Measurements from ENCODE around the gene GALNS. TPM values are rescaled to one million over a fixed set of nuclear protein-coding genes. Genes with fewer than 3 reads are reported as not detected.

GALNS gene
- polyA plus RNA-seq, 1 donor from 2014 or later = 32.3 TPM

Other genes starting within 250 kb of the GALNS start
- not detected for gene IL17C, start 218.4 kb downstream of the GALNS start, polyA plus RNA-seq (ENCODE audit: insufficient read depth, low read depth, low replicate concordance)
- 83.9 TPM for gene CYBA, start 205.9 kb downstream of the GALNS start, polyA plus RNA-seq (ENCODE audit: insufficient read depth, low read depth, low replicate concordance)
- 63.6 TPM for gene MVD, start 193.9 kb downstream of the GALNS start, polyA plus RNA-seq (ENCODE audit: insufficient read depth, low read depth, low replicate concordance)
- 1.2 TPM for gene SNAI3, start 170.4 kb downstream of the GALNS start, polyA plus RNA-seq (ENCODE audit: insufficient read depth, low read depth, low replicate concordance)
- gene RNF166, start 150.5 kb downstream of the GALNS start, polyA plus RNA-seq (ENCODE audit: insufficient read depth, low read depth, low replicate concordance) = 22.2 TPM
- gene CTU2, start 150.4 kb downstream of the GALNS start, polyA plus RNA-seq (ENCODE audit: insufficient read depth, low read depth, low replicate concordance) = 24.6 TPM
- 12.9 TPM for gene PIEZO1, start 71.7 kb downstream of the GALNS start, polyA plus RNA-seq (ENCODE audit: insufficient read depth, low read depth, low replicate concordance)
- gene CDT1, start 53.2 kb downstream of the GALNS start, polyA plus RNA-seq (ENCODE audit: insufficient read depth, low read depth, low replicate concordance) = 77.9 TPM
- 141 TPM for gene APRT, start 45.0 kb downstream of the GALNS start, polyA plus RNA-seq (ENCODE audit: insufficient read depth, low read depth, low replicate concordance)
- gene TRAPPC2L, start 180 bp upstream of the GALNS start, polyA plus RNA-seq (ENCODE audit: insufficient read depth, low read depth, low replicate concordance) = 125 TPM
- 0.41 TPM for gene PABPN1L, start 9.7 kb upstream of the GALNS start, polyA plus RNA-seq (ENCODE audit: insufficient read depth, low read depth, low replicate concordance)
- gene CBFA2T3, start 120.3 kb upstream of the GALNS start, polyA plus RNA-seq (ENCODE audit: insufficient read depth, low read depth, low replicate concordance) = 17.6 TPM
- 38.0 TPM for gene ACSF3, start 236.9 kb upstream of the GALNS start, polyA plus RNA-seq (ENCODE audit: insufficient read depth, low read depth, low replicate concordance)